Neural progenitor cell (in vitro differentiated cells): ENCODE results near the gene RCL1. TPM values are rescaled to one million over a fixed set of nuclear protein-coding genes. Genes with fewer than 3 reads are reported as not detected.
"Not testable (repeated sequence)": the region's sequence is repeated elsewhere in the genome, so short reads cannot be mapped to it uniquely, and the experiment has no call there.

Source experiments
- DNase-seq: peaks from one replicate; pipeline ENCODE4 v3.0.0-alpha.2; 2016; ENCODE audit warnings: low spot score
- H2AFZ ChIP-seq: fragments of 200-600 bp; sonication (generic); replicated peaks from 2 replicates; pipeline ENCODE4 v1.6.1; 2016; ENCODE audit warnings: antibody characterized with exemption
- H3F3A ChIP-seq: fragments of 200-600 bp; sonication (generic); 2 replicates; pipeline ENCODE4 v1.6.1; 2016; ENCODE audit warnings: antibody characterized with exemption, low read depth
- H3K27ac ChIP-seq: fragments of 200-600 bp; sonication (generic); 2 replicates; pipeline ENCODE4 v1.5.1; 2016; ENCODE audit warnings: mild to moderate bottlenecking
- H3K27me3 ChIP-seq: fragments of 200-600 bp; sonication (generic); 2 replicates; pipeline ENCODE4 v1.6.1; 2016; ENCODE audit warnings: mild to moderate bottlenecking, moderate library complexity
- H3K36me3 ChIP-seq: fragments of 200-600 bp; sonication (generic); 2 replicates; pipeline ENCODE4 v1.5.1; 2016
- H3K4me1 ChIP-seq: fragments of 200-600 bp; sonication (generic); 2 replicates; pipeline ENCODE4 v1.6.1; 2016; ENCODE audit warnings: mixed run types
- H3K4me2 ChIP-seq: fragments of 200-600 bp; sonication (generic); 2 replicates; pipeline ENCODE4 v1.6.1; 2016
- H3K4me3 ChIP-seq: fragments of 200-600 bp; sonication (generic); 2 replicates; pipeline ENCODE4 v1.5.1; 2016
- H3K79me2 ChIP-seq: fragments of 200-600 bp; sonication (generic); 2 replicates; pipeline ENCODE4 v1.6.1; 2016; ENCODE audit warnings: low read depth
- H3K9ac ChIP-seq: fragments of 200-600 bp; sonication (generic); 2 replicates; pipeline ENCODE4 v1.6.1; 2016
- H3K9me3 ChIP-seq: fragments of 200-600 bp; sonication (generic); 2 replicates; pipeline ENCODE4 v1.5.1; 2016; ENCODE audit warnings: low read depth
- H4K20me1 ChIP-seq: fragments of 200-600 bp; sonication (generic); 2 replicates; pipeline ENCODE4 v1.6.1; 2016; ENCODE audit warnings: low read depth
- H3K27ac Mint-ChIP-seq: 3 replicates; pipeline ENCODE4 v1.8.0; 2021; ENCODE audit warnings: mixed read lengths
- H3K27me3 Mint-ChIP-seq: 2 replicates; pipeline ENCODE4 v1.8.0; 2022; ENCODE audit warnings: low read depth, mild to moderate bottlenecking, inconsistent platforms, moderate library complexity, mixed read lengths; ENCODE audit not compliant: insufficient read depth
- H3K36me3 Mint-ChIP-seq: 3 replicates; pipeline ENCODE4 v1.8.0; 2021; ENCODE audit warnings: mixed read lengths
- H3K4me1 Mint-ChIP-seq: 3 replicates; pipeline ENCODE4 v1.8.0; 2021; ENCODE audit warnings: mixed read lengths
- H3K4me3 Mint-ChIP-seq: 3 replicates; pipeline ENCODE4 v1.8.0; 2021; ENCODE audit warnings: mild to moderate bottlenecking, moderate library complexity, mixed read lengths
- H3K9me3 Mint-ChIP-seq: 3 replicates; pipeline ENCODE4 v1.8.0; 2020; ENCODE audit warnings: mixed read lengths
- CTCF ChIP-seq: fragments of 200-600 bp; sonication (generic); IDR thresholded peaks from 2 replicates; pipeline ENCODE4 v1.5.1; 2017; ENCODE audit warnings: antibody characterized with exemption, mild to moderate bottlenecking
- EZH2 ChIP-seq: fragments of 200-600 bp; sonication (generic); IDR thresholded peaks from 2 replicates; pipeline ENCODE4 v1.6.1; 2017; ENCODE audit warnings: antibody characterized with exemption, mild to moderate bottlenecking, moderate library complexity
- EZH2phosphoT487 ChIP-seq: fragments of 200-600 bp; sonication (generic); IDR thresholded peaks from 2 replicates; pipeline ENCODE4 v1.6.1; 2017; ENCODE audit warnings: antibody characterized with exemption
- total RNA-seq: library from RNA; depleted of rRNA; stranded (reverse); fragments of >200 nt; gene quantifications from 2 replicates; pipeline ENCODE4 v1.2.3, GENCODE V29; 2015; ENCODE audit warnings: low replicate concordance

RCL1 gene
- total RNA-seq, 1 donor from 2014 or later: 17.9 TPM

GRCh38 chr9:4769321-4770080, 23.2 kb upstream of the RCL1 start:
- no peaks in the 10 kb centered on the region for H3K9me3 ChIP-seq
- TF ChIP-seq CTCF (no peak), EZH2phosphoT487 (no peak), EZH2 (no peak)
- H3K4me1 Mint-ChIP-seq: no peaks in the 10 kb centered on the region
- no peak overlapping the region for H3K9ac ChIP-seq
- no peak for DNase-seq
- no peaks in the 10 kb centered on the region for H3K79me2 ChIP-seq
- H3K4me3 Mint-ChIP-seq: no peak overlapping the region
- H3K27me3 ChIP-seq: no peaks in the 10 kb centered on the region
- H3K4me2 ChIP-seq: no peak overlapping the region
- no peak overlapping the region for H3K4me3 ChIP-seq
- no peaks in the 10 kb centered on the region for H3K4me1 ChIP-seq
- peaks cover 8% of the 10 kb centered on the region for H3K27me3 Mint-ChIP-seq
- H2AFZ ChIP-seq: no peak overlapping the region
- H3F3A ChIP-seq: no peaks in the 10 kb centered on the region
- no peaks in the 10 kb centered on the region for H3K36me3 Mint-ChIP-seq
- H3K36me3 ChIP-seq: no peaks in the 10 kb centered on the region
- H3K27ac Mint-ChIP-seq: no peak overlapping the region
- no peak overlapping the region for H3K27ac ChIP-seq
- H4K20me1 ChIP-seq: no peaks in the 10 kb centered on the region
- no peaks in the 10 kb centered on the region for H3K9me3 Mint-ChIP-seq

- Mint-ChIP-seq H3K4me1 (no peaks in the 10 kb centered on the region), H3K9me3 (no peaks in the 10 kb centered on the region), H3K4me3 (no peak overlapping the region), H3K27ac (no peak overlapping the region), H3K27me3 (peaks cover 8% of the 10 kb centered on the region), H3K36me3 (no peaks in the 10 kb centered on the region)
- DNase-seq: no peak
- Histone ChIP-seq H3F3A (no peaks in the 10 kb centered on the region), H3K27me3 (no peaks in the 10 kb centered on the region), H3K79me2 (no peaks in the 10 kb centered on the region), H3K4me3 (no peak overlapping the region), H4K20me1 (no peaks in the 10 kb centered on the region), H3K36me3 (no peaks in the 10 kb centered on the region), H3K27ac (no peak overlapping the region), H3K4me1 (no peaks in the 10 kb centered on the region), H3K4me2 (no peak overlapping the region), H2AFZ (no peak overlapping the region), H3K9ac (no peak overlapping the region), H3K9me3 (no peaks in the 10 kb centered on the region)
- TF ChIP-seq CTCF: no peak
- TF ChIP-seq EZH2phosphoT487: no peak
- TF ChIP-seq EZH2: no peak
These were observed 21.0 kb upstream of the RCL1 start for GRCh38 chr9:4771788-4772187.

GRCh38 chr9:4774209-4774608, 18.5 kb upstream of the RCL1 start:
- H4K20me1 ChIP-seq: no peaks in the 10 kb centered on the region
- Mint-ChIP-seq H3K27ac (no peak overlapping the region), H3K4me3 (no peak overlapping the region), H3K27me3 (peaks cover 6% of the 10 kb centered on the region), H3K36me3 (no peaks in the 10 kb centered on the region), H3K9me3 (no peaks in the 10 kb centered on the region), H3K4me1 (no peaks in the 10 kb centered on the region)
- no peaks in the 10 kb centered on the region for H3K27me3 ChIP-seq
- no peak overlapping the region for H3K4me3 ChIP-seq
- no peaks in the 10 kb centered on the region for H3K79me2 ChIP-seq
- H3K36me3 ChIP-seq: no peaks in the 10 kb centered on the region
- no peaks in the 10 kb centered on the region for H3K4me1 ChIP-seq
- H2AFZ ChIP-seq: no peak overlapping the region
- H3K4me2 ChIP-seq: no peak overlapping the region
- no peak overlapping the region for H3K9ac ChIP-seq
- H3K9me3 ChIP-seq: no peaks in the 10 kb centered on the region
- TF ChIP-seq EZH2 (no peak), CTCF (no peak), EZH2phosphoT487 (no peak)
- no peak for DNase-seq
- H3F3A ChIP-seq: no peaks in the 10 kb centered on the region
- H3K27ac ChIP-seq: no peak overlapping the region

GRCh38 chr9:4774958-4775357, 17.8 kb upstream of the RCL1 start:
- H3K9ac ChIP-seq, H3K4me2 ChIP-seq, H3K36me3 ChIP-seq, H3F3A ChIP-seq, DNase-seq, H3K27ac ChIP-seq, H3K27ac Mint-ChIP-seq, H3K27me3 Mint-ChIP-seq, H3K79me2 ChIP-seq, H3K4me1 ChIP-seq, H3K36me3 Mint-ChIP-seq, H3K9me3 ChIP-seq, H3K9me3 Mint-ChIP-seq, H3K4me3 ChIP-seq, H3K4me1 Mint-ChIP-seq, H3K4me3 Mint-ChIP-seq, H2AFZ ChIP-seq, H4K20me1 ChIP-seq, H3K27me3 ChIP-seq: not testable (repeated sequence)
